ENCODE data around the gene C1orf52. TPM values are rescaled to one million over a fixed set of nuclear protein-coding genes. Genes with fewer than 3 reads are reported as not detected.

C1orf52 gene
- total and polyA plus RNA-seq, 2 of the 13 experiments (the other 11 are each of a cell fraction or from before 2014, with no cell fraction given), result 19.4 to 27.4 TPM

DNA sequence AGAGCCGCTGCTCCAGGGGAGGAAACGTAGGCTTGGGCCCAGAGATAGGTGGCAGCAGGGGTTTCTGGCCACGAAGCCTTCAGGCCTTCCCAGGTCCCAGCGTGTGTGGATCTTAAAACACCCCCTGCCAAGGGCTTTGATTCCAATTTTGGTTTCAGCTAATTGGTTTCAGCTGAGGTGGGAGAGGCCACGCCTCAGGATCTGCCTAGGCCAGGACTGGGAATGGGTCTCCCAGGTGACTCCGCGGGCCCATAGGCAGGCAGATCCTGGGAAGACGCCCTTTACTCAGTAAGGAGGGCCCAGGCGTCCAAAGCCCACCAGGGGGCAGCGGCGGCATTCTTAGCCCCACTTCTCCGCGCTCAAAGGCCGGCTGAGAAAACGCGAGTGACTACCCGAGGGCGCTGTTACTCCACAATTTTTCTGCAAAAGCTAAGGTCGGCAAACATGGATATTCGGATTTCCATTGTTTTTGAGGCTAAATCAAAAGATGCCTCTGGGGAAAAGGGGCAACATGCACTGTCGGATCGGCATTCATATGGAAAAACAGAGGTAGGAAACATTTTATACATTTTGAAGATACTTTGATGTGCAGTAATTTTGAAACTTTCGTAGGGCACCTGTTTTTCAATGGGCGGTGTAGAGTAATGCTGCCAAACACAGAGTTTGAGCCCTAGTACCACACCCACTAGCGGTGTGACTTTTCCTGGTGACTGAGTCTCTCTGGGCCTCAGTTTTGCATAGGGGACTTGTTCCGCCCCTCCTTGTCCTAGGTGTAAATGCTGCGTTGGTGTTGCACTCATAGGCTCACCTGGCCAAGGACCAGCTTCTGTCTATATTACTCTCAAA lies 48.7 kb upstream of the C1orf52 start (continued):
- TF ChIP-seq, protein P1, sequence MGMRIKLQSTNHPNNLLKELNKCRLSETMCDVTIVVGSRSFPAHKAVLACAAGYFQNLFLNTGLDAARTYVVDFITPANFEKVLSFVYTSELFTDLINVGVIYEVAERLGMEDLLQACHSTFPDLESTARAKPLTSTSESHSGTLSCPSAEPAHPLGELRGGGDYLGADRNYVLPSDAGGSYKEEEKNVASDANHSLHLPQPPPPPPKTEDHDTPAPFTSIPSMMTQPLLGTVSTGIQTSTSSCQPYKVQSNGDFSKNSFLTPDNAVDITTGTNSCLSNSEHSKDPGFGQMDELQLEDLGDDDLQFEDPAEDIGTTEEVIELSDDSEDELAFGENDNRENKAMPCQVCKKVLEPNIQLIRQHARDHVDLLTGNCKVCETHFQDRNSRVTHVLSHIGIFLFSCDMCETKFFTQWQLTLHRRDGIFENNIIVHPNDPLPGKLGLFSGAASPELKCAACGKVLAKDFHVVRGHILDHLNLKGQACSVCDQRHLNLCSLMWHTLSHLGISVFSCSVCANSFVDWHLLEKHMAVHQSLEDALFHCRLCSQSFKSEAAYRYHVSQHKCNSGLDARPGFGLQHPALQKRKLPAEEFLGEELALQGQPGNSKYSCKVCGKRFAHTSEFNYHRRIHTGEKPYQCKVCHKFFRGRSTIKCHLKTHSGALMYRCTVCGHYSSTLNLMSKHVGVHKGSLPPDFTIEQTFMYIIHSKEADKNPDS (CRISPR knock-in tag; IDR thresholded peaks at IDR 0.05), result no peak
- TF ChIP-seq ZNF430 (CRISPR knock-in tag; IDR thresholded peaks at IDR 0.05) (no peak), MTF2 (CRISPR knock-in tag; IDR thresholded peaks at IDR 0.05; ENCODE audit: borderline replicate concordance) (peak; percentile 64; the same call in 1 of the 2 replicates), ZNF12 (CRISPR knock-in tag; IDR thresholded peaks at IDR 0.05) (no peak), RCOR2 (CRISPR knock-in tag; IDR thresholded peaks at IDR 0.05) (peak; percentile 16; the same call in 1 of the 2 replicates), ZSCAN31 (CRISPR knock-in tag; IDR thresholded peaks at IDR 0.05; ENCODE audit: low read depth) (0 out of 2 replicates have a peak, but pooled peaks have one; percentile 63), ZNF720 (CRISPR knock-in tag; IDR thresholded peaks at IDR 0.05) (no peak), ZNF556 (CRISPR knock-in tag; IDR thresholded peaks at IDR 0.05; ENCODE audit: borderline replicate concordance) (peak; percentile 73; the same call in 1 of the 2 replicates), ZNF224 (CRISPR knock-in tag; IDR thresholded peaks at IDR 0.05) (0 out of 2 replicates have a peak, but pooled peaks have one; percentile 21), CREM (IDR thresholded peaks at IDR 0.05) (no peak), CREM (CRISPR knock-in tag; IDR thresholded peaks at IDR 0.05) (no peak), JUNB (CRISPR knock-in tag; IDR thresholded peaks at IDR 0.05; ENCODE audit: borderline replicate concordance) (no peak), ZNF589 (CRISPR knock-in tag; conservative IDR thresholded peaks at IDR 0.05) (no peak)
- TF ChIP-seq, protein P2, sequence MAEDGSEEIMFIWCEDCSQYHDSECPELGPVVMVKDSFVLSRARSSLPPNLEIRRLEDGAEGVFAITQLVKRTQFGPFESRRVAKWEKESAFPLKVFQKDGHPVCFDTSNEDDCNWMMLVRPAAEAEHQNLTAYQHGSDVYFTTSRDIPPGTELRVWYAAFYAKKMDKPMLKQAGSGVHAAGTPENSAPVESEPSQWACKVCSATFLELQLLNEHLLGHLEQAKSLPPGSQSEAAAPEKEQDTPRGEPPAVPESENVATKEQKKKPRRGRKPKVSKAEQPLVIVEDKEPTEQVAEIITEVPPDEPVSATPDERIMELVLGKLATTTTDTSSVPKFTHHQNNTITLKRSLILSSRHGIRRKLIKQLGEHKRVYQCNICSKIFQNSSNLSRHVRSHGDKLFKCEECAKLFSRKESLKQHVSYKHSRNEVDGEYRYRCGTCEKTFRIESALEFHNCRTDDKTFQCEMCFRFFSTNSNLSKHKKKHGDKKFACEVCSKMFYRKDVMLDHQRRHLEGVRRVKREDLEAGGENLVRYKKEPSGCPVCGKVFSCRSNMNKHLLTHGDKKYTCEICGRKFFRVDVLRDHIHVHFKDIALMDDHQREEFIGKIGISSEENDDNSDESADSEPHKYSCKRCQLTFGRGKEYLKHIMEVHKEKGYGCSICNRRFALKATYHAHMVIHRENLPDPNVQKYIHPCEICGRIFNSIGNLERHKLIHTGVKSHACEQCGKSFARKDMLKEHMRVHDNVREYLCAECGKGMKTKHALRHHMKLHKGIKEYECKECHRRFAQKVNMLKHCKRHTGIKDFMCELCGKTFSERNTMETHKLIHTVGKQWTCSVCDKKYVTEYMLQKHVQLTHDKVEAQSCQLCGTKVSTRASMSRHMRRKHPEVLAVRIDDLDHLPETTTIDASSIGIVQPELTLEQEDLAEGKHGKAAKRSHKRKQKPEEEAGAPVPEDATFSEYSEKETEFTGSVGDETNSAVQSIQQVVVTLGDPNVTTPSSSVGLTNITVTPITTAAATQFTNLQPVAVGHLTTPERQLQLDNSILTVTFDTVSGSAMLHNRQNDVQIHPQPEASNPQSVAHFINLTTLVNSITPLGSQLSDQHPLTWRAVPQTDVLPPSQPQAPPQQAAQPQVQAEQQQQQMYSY (CRISPR knock-in tag; IDR thresholded peaks at IDR 0.05), result peak; percentile 31; the same call in 1 of the 2 replicates
- TF ChIP-seq, protein P3, sequence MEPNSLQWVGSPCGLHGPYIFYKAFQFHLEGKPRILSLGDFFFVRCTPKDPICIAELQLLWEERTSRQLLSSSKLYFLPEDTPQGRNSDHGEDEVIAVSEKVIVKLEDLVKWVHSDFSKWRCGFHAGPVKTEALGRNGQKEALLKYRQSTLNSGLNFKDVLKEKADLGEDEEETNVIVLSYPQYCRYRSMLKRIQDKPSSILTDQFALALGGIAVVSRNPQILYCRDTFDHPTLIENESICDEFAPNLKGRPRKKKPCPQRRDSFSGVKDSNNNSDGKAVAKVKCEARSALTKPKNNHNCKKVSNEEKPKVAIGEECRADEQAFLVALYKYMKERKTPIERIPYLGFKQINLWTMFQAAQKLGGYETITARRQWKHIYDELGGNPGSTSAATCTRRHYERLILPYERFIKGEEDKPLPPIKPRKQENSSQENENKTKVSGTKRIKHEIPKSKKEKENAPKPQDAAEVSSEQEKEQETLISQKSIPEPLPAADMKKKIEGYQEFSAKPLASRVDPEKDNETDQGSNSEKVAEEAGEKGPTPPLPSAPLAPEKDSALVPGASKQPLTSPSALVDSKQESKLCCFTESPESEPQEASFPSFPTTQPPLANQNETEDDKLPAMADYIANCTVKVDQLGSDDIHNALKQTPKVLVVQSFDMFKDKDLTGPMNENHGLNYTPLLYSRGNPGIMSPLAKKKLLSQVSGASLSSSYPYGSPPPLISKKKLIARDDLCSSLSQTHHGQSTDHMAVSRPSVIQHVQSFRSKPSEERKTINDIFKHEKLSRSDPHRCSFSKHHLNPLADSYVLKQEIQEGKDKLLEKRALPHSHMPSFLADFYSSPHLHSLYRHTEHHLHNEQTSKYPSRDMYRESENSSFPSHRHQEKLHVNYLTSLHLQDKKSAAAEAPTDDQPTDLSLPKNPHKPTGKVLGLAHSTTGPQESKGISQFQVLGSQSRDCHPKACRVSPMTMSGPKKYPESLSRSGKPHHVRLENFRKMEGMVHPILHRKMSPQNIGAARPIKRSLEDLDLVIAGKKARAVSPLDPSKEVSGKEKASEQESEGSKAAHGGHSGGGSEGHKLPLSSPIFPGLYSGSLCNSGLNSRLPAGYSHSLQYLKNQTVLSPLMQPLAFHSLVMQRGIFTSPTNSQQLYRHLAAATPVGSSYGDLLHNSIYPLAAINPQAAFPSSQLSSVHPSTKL (CRISPR knock-in tag; IDR thresholded peaks at IDR 0.05), result peak; percentile 59

Data from HepG2 (cell line).